ENCODE results near the gene IL4I1.

IL4I1 gene

DNA sequence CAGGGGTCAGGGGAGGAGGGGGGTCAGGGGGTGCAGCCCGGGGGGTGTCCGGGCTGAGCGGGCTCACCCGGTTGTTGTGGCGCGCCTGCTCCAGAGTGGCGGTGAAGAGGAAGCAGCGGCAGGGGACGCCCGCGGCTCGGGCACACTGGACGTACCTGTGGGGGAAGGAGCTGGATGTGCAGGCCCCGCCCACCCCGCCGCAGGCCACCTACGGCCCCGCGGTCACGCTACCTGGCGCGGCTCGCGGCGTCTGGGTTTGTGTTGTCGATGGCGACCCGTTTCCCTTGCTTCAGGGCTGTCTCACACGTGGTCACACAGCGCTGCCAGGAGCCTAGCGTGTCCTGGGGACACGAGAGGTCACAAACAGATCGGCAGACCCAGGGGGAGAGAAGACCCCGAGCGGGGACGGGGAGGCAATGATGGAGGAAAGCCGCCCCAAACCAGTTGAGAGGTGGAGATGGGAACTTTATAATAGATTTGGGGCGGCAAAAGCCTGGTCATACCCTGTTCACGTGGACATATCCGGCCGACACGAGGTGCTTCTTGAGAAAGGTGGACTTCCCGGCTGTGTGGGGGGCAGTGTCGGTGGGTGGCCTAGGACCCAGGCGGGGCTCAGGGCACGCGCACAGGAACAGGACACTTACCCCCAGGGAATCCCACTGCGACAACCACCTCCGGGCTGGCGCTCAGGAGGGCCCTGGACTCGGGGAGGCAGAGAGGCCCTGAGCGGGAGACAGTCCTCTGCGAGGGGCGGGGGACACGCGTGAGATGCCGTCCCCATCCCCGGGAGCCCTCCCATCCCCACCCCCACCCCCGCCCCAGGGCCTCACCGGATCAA is 34.9 kb downstream of the IL4I1 start:
- no peak for DNase-seq

DNA sequence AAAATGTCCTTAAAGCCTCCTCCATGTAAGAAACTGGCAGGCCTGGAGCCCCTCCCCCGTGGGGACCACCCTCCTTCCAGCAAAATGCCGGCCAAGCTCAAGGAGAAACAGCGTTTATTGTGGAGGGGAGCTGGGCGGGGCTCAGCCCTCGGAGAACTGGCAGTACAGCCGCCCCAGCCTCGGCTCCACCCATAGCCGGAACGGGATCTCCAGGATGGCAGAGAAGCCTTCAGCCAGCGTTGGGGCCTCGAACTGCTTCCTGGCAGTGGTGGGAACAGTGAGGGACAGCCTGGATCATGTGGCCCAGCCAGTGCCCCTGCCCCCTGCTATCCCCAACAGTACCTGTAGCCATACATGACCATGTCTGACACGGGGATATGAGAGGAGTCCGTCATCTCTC is 35.6 kb downstream of the IL4I1 start:
- DNase-seq = no peak

DNA sequence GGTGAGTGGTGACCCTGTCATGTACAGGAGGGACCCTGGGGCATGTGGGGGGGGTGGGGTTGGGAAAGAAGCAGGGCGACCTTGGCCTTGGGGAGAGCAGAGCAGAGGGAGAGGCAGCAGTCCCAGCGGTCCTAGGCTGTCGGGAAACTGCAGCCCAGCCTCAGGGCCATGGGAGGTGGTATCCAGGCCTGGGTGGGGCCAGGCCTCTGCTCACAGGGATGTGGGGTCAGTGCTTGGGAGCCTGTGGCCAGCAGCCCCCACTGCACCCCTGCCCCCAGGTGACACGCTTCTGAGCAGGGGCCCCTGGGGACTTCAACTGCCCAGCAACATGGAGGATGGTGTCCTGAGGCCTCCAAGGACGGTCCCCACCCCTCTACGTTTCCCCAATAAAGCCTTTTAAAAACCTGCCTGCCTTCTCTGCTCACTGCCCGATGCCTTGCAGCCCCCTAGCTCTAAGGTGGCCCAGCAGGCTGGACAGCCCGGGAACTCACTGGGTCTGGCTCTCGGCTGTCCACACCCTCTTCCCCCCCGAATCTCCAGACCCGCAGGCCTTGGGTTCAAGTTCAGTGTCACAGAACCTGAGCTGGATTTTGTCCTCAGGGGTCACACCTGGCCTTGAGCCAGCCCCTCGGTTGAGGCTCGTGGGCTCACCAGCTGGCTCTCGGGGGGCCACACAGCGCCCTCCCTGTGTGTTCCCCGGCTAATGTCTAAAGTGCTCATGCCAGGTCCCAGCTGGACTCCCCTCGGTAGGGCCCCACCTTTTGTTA is 36.2 kb downstream of the IL4I1 start:
- no peak for DNase-seq

DNA sequence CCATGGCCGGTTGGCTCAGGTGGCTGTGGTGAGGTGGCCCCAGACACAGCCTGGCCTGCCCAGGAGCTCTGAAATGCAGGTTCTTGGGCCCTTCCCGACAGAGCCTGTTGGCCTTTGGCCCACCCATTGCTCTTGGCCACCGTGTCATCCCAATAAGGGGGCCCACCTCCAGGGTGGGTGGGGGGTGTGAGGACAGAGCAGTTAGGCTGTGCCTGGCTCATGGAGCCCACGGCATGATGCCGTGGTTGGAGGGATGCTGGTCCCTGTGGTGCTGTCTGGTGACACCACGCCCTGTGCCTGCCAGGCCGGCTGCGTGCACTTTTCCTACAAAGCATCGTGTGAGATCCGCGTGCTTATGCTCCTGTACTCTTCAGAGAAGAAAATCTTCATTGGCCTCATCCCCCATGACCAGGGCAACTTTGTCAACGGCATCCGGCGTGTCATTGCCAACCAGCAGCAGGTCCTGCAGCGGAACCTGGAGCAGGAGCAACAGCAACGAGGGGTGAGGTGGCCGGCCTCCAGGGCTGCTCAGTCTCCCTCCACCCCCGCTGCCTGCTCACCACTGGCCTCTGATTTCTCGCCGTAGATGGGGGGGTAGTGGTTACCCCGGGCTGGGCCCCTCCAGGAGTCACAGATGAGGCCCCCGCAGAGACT is 36.9 kb downstream of the IL4I1 start:
- DNase-seq = no peak

DNA sequence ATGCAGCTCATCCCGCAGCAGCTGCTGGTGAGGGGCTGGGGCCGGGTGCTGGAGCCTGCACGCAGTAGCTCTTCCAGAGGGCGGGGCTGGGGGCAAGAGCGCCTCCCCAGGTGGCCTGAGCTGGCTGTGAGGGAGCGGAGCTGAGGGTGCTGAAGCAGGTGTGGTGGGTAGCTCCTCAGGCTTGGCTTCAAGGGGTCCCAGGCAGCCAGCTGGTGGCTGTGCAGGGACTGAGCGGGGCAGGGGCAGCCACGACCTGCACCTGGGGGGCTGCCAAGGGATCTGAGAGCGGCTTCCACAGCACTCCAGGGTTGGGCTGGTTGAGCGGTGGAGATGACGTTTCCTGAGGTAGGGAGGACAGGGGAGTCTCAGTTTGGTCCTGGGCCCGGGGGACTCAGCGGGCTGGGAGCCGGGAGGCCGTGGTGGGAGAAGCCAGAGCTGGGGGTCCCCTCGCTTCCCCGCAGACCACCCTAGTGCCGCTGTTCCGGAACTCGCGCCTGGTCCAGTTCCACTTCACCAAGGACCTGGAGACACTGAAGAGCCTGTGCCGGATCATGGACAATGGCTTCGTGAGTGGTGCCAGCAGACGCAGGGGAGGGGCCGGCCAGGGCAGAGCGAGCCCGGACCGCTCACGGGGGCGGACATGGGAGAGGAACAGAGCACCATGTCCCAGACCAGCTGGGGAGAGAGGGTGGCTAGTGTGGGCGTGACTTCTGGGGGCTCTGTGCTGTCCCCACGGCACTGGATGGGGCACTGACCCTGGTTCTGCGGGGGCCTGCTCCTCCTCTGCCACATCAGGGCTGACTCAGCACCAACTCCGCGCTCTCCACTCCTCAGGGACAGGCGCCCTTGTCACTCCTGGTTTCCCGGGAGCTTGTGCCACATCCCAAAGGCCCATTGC is 38.4 kb downstream of the IL4I1 start:
- DNase-seq = no peak

DNA sequence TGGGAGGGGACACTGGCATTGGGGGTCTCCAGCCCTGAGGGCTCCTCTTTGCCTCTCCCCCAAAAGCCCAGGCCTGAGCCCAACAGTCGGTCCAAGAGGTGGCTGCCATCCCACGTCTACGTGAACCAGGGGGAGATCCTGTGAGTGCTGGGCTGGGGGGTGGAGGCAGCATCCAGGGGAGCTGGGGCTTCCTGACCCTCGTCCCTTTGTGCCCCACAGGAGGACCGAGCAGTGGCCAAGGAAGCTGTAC is 38.9 kb downstream of the IL4I1 start:
- DNase-seq = no peak

DNA sequence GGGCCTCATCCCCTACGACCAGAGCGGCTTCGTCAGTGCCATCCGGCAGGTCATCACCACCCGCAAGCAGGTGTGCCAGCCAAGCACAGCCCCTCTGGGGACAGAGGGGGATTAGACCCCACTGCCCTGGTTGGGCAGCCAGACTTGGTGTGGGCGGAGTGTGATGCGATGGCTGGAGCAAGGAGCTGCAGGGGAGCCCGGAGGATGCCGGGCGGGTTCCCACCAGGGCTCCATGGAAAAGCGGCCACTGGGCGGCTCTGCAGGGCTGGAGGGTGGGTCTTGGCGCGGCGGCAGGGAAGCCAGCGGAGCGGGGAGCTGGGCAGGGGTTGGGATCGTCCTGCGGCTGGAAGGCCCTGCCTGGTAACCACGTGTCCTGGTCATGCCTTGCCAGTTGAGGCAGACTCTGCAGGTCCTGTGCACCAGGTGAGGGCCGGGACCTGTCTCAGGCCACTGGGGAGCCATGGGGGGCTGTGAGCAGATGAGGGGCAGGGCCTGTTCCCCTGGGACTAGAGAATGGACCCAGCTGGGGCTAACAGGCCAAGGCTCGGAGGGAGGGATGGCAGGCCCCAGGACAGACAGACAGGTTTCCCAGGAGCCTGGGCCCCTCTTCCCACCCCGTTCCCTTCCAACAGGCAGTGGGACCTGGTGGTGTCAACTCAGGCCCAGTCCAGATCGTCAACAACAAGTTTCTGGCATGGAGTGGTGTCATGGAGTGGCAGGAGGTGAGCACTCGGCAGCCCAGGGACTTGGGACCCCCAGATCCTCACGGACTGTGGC is 39.4 kb downstream of the IL4I1 start:
- DNase-seq = no peak

DNA sequence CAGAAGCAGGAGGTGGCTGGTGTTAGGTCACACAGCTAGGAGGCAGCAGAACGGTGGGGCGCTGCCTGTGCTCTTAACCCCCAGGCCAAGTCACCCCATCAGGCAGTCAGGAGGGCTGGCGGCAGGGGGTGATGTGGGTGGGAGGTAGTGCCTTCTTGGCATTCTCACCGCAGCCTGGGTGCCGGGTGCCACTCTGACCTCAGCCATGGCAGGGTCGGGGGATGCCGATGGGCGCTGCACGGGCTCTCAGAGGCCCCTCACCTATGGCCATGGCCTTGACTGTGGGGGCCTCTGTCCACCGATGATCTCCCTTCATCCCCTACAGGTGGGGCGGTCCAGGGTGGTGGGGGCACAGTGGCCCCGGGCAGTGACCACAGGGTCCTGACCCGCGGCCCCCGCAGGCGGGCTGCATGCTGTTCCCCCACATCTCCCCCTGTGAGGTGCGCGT is 40.1 kb downstream of the IL4I1 start:
- DNase-seq = no peak

DNA sequence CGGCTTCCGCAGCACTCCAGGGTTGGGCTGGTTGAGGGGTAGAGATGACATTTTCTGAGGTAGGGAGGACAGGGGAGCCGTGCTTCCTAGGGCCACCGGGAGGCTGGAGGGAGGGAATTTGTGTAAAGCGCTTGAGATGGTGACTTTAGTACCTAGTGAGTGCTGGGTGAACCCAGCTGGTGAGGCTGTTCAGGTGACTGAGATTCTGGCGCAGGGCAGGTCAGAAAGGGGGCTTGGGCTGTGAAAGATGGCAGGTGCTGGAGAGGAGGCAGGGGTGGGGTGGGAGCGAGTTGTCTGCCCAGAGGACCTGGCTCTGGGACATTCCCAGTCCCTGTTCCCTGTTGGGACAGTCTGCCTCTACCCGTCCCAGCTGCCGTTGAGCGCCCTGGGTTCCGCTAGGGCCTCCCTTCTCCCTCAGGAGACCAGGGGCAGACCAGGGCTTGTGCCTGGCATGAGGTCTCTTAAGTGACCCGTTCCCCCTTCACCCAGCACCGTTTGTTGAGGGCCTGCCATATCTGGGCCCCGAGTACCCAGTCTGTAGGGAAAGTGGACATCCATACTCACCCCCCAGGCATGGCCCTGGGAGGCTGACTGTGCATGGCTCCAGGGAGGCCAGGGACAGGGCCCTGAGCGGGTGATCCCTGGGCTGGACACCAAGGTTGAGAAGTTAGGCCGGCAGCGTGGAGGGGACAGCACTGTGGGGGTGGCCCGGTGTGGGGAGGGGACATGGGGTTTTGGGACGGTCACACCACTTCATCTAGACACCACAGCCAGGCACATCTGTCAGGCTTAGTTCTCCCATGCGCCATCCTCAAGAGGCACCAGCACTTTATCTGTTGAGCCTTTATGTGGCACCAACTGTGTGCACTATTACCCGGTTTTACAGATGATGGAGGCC is 40.8 kb downstream of the IL4I1 start:
- no peak for DNase-seq

DNA sequence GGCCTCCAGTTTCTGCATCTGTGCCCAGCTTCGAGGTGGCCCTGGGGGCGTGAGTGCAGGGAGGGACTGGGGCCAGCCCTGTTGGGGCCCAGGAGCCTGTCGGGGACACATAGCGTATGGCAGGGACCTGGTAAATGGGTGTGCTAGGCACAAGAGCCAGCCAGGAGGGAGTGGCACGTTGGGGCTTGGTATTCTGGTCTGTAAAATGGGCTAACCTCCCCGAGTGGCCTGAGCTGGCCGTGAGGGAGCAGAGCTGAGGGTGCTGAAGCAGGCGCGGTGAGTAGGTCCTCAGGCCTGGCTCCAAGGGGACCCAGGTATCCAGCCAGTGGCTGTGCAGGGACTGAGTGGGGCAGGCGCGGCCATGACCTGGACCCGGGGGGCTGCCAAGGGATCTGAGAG is 41.4 kb downstream of the IL4I1 start:
- DNase-seq = no peak

DNA sequence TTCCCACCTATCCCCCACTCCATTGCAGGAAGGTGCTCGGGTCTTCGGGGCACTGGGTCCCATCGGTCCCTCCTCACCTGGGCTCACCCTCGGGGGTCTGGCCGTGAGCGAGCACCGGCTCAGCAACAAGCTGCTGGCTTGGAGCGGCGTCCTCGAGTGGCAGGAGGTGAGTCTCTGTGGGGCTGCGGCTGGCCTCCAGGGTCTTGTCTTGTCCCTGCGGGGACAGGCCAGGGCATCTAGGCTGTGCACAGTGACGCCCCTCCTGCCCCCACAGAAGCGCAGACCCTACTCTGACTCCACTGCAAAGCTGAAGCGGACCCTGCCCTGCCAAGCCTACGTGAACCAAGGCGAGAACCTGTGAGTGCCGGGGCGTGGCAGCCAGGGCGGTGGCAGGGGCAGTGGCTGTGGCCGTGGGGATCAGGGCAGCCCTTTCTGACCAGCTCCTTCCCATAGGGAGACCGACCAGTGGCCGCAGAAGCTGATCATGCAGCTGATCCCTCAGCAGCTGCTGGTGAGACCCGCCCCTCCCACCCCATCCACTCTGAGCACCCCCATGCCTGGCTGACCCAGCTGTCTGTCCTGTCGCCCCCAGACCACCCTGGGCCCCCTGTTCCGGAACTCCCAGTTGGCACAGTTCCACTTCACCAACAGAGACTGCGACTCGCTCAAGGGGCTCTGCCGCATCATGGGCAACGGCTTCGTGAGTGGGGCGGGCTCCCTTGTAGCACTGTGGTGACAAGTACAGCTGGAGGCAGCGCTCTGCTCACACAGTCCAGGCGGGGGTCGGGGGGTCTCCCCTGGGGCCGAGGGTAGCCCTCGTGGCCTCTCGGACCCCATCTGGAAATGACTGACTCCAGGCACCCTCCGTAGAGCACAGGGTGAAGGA is 42.1 kb downstream of the IL4I1 start:
- no peak for DNase-seq

DNA sequence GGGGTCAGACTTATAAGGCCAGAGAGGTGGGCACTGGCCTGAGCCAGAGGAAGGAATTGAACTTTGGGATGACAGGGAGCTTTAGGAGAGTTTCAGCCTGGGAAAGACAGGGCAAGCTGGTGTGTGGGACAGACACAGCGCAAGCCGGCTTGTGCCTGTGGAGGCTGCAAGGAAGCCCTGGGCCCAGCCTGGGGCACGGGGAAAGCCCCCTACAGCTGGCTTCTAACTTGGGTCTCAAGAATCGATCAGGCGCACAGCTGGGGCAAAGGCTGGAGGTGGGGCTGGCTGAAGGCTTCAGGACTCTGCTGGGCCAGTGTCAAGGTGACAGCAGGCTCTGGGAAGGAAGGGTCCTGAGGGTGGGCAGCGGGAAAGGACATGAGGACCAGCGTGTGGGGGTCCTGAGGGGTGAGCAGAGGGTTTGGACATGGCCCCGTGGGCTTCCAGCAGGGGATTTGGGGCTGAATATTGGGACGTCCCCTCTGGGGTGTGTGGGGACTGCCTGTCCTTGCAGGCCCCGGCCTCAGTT is 42.8 kb downstream of the IL4I1 start:
- no peak for DNase-seq

DNA sequence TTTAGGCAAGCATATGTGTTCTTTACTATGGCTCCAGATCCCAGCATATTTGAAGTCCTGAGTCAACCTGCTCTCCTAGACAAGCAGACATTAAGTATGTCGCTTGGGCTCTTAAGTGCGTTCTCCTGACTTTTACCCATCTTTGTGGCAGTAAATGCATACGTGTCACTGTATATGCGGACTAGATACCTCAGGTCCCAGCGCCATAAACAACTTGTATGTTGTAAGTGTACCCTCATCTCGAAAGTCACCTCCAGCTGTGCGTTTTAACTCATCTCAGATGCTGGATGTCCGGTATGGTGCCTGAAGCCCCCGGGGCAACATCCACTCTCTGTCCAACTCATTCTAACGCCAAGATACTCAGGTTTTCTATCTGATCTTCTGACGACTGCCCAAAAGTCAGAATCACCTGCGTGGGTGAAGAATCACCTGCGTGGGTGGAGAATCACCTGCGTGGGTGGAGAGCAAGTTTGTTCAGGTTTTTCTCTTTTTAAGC is 44.0 kb downstream of the IL4I1 start:
- DNase-seq = no peak

DNA sequence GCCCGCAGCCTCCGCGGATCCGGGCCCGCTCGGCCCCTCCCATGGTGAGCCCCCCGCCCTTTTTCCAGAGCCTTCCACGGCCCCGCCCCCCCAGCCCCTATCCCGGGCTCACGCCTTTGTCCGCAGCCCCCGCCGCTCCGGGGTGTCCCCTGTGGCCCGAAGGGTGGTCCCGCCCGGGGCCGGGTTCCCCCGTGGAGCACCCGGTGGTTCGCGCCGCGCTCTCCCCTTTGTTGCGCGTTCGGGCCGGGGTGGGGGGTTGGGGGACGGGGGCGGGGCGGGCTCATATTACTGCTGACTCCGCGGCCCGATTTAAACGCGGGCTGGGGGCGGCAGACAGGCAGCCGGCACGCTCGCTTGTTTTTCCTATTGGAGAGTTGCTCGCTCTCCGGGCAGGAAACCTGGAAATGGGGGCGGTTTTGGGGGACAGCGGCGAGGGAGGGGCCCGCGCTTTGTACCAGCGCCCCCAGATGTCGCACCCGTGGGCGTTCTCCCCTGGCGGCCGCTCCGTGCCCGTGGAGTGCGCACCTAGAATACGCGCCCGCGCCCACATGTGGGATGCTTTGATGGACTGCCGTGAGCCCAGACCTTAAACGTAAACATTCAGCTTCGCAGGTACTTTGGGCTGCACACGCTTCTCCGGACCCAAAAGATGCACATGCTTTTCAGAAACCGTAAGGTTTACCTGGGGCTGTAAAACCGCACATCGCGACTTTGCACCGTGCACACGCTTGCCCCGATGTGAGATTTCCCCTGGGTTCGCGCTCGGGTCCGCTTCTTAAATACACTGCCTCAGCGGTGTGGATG is 45.0 kb downstream of the IL4I1 start:
- peak; percentile 56 to 64 for DNase-seq

DNA sequence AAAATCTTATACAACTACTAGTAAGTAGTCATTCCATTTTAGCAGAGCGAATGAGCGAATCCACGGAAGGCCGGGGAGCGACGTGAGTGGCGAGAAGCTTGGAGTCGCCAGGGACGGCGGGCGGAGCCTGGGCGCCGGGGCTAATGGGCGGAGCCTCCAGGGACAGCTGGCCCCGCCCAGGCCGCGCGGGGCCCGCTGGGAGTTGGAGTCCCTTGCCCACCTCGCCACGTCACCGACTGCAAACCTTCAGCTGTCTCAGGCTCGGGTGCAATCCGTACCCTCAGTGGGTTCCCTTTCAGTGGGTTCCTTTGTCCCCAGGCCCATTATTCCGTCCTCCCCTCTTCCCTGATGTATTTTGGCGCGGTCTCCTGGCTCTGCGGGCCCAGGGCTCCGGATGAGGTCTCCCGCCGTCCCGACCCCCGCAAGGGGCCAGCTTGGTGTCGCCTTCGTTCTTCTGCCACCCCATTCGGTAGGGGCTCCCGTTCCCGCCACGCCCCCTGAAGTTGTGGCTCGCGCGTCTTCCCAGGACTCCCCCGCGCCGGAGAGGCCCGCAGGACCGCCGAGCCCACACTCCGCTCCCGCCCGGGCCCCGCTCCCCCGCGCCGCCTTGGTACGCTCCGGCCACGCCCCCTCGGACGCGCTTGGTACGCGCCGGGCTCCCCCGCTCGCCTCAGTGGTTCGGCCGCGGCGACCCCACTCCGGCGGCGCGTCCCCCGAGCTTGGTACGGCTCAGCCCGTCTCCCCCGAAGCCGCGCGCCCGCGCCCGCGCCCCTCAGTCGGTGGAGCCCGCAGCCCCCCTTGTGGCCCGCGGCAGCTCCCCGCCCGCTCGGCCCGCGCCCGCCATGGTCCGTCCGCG is 46.0 kb downstream of the IL4I1 start, which contains the start of gene PTOV1:
Gene PTOV1, plus strand, starts transcription at position 673 of the 856 bp plus-strand sequence.
- DNase-seq = peak; percentile 95 to 96

DNA sequence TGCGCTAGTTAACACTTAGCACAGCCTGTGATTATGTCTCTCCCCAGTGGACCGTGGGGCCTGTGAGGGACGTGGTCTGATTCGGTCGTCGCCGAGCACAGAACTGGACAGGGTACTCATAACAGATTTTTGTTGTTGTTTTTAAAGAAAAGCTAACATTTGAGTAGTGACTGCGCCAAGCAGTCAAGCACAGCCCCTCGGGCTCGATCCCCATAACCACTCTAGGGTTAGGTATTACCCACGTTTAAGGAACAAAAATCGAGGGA is 46.5 kb downstream of the IL4I1 start:
- no peak for DNase-seq

DNA sequence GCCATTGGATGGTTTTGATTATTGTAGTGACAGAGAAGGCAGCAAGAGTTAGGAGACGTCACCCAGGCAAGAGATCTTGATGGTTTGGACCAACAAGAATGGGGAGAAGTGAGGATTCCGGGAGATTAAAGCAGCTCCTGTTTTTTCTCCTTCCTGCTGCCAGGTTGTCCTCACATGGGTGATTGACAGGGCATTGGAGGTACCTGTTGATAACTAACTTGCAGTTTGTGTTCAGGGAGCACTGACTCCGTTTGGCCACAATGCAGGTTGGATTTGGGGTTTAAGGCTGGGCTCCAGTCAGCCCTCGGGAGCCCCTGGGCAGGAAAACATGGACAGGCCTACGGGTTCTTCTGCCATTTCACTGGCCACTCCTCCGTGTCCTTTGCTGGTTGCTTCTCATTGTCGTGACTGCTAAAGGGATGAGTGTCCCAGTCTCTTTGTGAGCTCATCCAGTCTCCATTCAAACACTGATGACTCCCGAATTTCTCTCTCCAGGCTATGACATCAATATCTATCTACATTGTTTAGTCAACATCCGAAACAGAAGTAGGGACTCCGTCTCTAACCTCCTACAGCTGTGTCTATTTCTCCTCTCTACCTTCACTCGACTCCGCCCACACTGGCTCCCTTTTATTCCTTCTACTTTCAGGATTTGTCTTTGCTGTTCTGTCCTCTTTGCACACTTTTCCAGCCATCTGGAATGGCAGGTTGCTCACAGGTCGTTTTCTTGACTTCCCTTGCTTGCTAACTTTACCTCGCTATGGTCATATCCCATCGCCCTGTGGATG is 47.1 kb downstream of the IL4I1 start:
- no peak for DNase-seq
